ENCODE results near the gene GPLD1. TPM values are rescaled to one million over a fixed set of nuclear protein-coding genes. Genes with fewer than 3 reads are reported as not detected.

GPLD1 gene
- total and polyA plus RNA-seq, 8 donors: 0.27 to 1.2 (median 0.93) TPM

- TF ChIP-seq CTCF (IDR thresholded peaks at IDR 0.05): no peak
- DNase-seq (no peak), ATAC-seq (no peak), FAIRE-seq (no peak)
- no peak overlapping the region for H3K27ac ChIP-seq
- peaks cover 0 to 12% (median under 1%) of the 10 kb centered on the region in 3 donors for H3K36me3 ChIP-seq
- no peaks in the 10 kb centered on the region for H3K27me3 ChIP-seq
- 74 to 75% methylated on average over 3 of the region's 3 CpGs for WGBS, 2 donors
- H3K9me3 ChIP-seq: no peaks in the 10 kb centered on the region
- intact Hi-C loops (cut with DNase I): no loop called here
- no peak overlapping the region for H3K4me3 ChIP-seq
- H3K4me1 ChIP-seq: no peaks in the 10 kb centered on the region
Observed at GRCh38 chr6:24430086-24430485, 59.3 kb downstream of the GPLD1 start.

DNA sequence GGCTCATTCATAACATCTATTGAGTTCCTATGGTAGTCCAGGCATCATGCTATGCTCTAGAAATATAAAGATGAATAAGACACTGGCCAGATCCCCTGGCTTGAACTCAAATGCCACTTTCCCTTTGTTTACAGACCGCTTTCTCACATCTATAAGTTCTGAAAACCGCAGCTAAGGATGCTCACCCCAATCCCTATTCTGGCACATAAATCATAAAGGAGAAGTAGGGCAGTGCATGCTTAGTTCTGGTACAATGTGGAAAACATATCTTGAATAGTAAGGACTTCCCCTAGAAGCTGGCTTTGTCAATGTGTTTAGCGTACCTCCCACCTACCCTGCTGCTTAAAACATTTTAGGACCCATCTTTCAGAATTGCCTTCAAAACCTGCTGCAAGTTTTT lies 60.2 kb downstream of the GPLD1 start:
- intact Hi-C loops (cut with DNase I): no loop called here
- Histone ChIP-seq H3K36me3 (peaks cover 0 to 22% (median 7%) of the 10 kb centered on the region in 3 donors), H3K9me3 (no peaks in the 10 kb centered on the region), H3K27me3 (no peaks in the 10 kb centered on the region), H3K4me3 (no peak overlapping the region), H3K27ac (no peak overlapping the region), H3K4me1 (no peaks in the 10 kb centered on the region)
- ATAC-seq: no peak
- FAIRE-seq: no peak
- 83 to 85% methylated on average over 3 of the region's 3 CpGs for WGBS, 2 donors
- TF ChIP-seq CTCF (IDR thresholded peaks at IDR 0.05): no peak
- no peak for DNase-seq

GRCh38 chr6:24428615-24429014 lies 60.8 kb downstream of the GPLD1 start:
- Histone ChIP-seq H3K4me3 (no peak overlapping the region), H3K36me3 (peaks cover 0 to 27% (median 12%) of the 10 kb centered on the region in 3 donors), H3K9me3 (no peaks in the 10 kb centered on the region), H3K27ac (no peak overlapping the region), H3K27me3 (no peaks in the 10 kb centered on the region), H3K4me1 (no peaks in the 10 kb centered on the region)
- no peak for ATAC-seq
- WGBS, 2 donors: 94 to 96% methylated on average over 2 of the region's 2 CpGs
- no peak for FAIRE-seq
- DNase-seq: no peak
- intact Hi-C loops (cut with DNase I): no loop called here
- TF ChIP-seq CTCF (IDR thresholded peaks at IDR 0.05): no peak

GRCh38 chr6:24426729-24427446 lies 62.5 kb downstream of the GPLD1 start:
- intact Hi-C loops (cut with DNase I): no loop called here
- H3K4me1 ChIP-seq: no peaks in the 10 kb centered on the region
- FAIRE-seq (no peak), ATAC-seq (no peak), DNase-seq (no peak)
- H3K4me3 ChIP-seq: no peak overlapping the region
- TF ChIP-seq CTCF (IDR thresholded peaks at IDR 0.05): no peak
- no peak overlapping the region for H3K27ac ChIP-seq
- 83 to 95% methylated on average over 10 of the region's 10 CpGs for WGBS, 2 donors
- H3K9me3 ChIP-seq: no peaks in the 10 kb centered on the region
- peaks cover 0 to 42% (median 13%) of the 10 kb centered on the region in 3 donors for H3K36me3 ChIP-seq
- no peaks in the 10 kb centered on the region for H3K27me3 ChIP-seq

GRCh38 chr6:24425091-24425490 lies 64.3 kb downstream of the GPLD1 start:
- ATAC-seq (no peak), DNase-seq (no peak), FAIRE-seq (no peak)
- H3K4me3 ChIP-seq: no peak overlapping the region
- no peak for TF ChIP-seq CTCF (IDR thresholded peaks at IDR 0.05)
- intact Hi-C loops (cut with DNase I): no loop called here
- no peak overlapping the region for H3K27ac ChIP-seq
- no peaks in the 10 kb centered on the region for H3K27me3 ChIP-seq
- H3K9me3 ChIP-seq: no peaks in the 10 kb centered on the region
- H3K4me1 ChIP-seq: no peaks in the 10 kb centered on the region
- peaks cover 0 to 52% (median 20%) of the 10 kb centered on the region in 3 donors for H3K36me3 ChIP-seq
- 81 to 83% methylated on average over 2 of the region's 2 CpGs for WGBS, 2 donors
